NCI-H748 (cell line): ENCODE data around the gene TXNDC9.
"Not testable (repeated sequence)": the region's sequence is repeated elsewhere in the genome, so short reads cannot be mapped to it uniquely, and the experiment has no call there.

Experiments used
- DNase-seq: peaks from one replicate; lab custom pipeline; 2025; ENCODE audit not compliant: unreplicated experiment; lab: John Stamatoyannopoulos, UW

The TXNDC9 gene, protein sequence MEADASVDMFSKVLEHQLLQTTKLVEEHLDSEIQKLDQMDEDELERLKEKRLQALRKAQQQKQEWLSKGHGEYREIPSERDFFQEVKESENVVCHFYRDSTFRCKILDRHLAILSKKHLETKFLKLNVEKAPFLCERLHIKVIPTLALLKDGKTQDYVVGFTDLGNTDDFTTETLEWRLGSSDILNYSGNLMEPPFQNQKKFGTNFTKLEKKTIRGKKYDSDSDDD

DNA sequence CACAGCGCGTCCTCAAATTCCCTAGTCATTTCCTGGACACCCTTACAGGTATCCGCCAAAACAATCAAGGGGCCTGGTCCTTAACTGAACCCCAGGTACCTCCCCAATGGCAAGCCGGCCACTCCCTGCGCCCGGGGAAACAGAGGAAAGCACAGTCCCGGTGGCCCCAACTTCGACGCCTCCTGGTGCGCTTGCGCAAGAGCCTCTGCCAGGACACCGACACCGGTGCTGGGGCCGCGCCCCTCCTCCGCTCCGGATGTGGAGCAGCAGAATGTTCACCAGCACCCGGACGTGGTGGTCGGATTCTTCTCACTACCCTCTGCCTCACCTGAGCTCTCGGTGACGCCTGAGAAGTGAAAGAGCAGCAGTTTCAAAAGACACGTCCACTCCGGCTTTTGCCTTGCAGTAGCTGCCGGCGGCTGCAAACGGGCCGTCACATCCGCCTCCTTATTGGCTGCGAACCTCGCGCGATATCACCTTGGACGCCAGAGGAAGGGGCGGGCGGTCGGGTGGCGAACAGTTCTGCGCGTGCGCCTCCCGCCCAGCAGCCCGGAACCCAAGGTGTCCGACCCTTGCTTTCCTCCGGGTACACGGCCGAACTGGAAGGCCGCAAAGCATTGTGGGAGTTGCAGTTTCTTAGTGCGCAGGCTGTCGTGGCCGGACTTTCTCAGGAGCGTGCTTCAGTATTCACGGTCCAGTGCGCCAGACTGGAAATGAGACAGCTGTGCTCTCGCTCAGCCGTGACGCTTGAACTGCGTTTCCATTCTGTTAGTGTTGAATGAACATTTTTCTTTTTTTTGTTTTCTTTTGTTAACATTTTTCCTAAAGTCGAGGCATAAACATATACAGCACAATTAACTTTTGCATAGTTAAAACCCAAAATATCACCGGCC is at the start of gene TXNDC9:
TXNDC9 (minus strand) TSS at position 423 of the 893 bp plus-strand sequence. CDS start 3,123 bp downstream, outside the sequence.
- DNase-seq, result peak; percentile 99

DNA sequence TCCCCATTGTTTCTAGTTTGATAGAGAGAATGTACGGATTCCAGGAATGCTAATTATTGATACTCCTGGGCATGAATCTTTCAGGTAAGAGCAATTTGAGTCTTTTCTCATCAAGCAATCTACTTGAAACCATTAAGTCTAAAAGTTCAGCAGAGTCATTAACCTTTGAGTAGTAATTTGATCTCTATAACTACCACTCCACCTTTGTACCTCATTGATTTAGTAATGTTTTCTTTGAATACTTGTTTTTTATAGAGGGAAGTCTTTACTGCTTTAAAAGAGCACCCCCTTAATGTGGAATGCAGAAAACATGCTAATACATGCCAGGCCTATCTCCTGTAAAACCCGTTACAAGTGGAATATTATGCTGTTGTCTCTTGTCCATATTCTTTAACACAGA is 46.0 kb upstream of the TXNDC9 start:
- no peak for DNase-seq

DNA sequence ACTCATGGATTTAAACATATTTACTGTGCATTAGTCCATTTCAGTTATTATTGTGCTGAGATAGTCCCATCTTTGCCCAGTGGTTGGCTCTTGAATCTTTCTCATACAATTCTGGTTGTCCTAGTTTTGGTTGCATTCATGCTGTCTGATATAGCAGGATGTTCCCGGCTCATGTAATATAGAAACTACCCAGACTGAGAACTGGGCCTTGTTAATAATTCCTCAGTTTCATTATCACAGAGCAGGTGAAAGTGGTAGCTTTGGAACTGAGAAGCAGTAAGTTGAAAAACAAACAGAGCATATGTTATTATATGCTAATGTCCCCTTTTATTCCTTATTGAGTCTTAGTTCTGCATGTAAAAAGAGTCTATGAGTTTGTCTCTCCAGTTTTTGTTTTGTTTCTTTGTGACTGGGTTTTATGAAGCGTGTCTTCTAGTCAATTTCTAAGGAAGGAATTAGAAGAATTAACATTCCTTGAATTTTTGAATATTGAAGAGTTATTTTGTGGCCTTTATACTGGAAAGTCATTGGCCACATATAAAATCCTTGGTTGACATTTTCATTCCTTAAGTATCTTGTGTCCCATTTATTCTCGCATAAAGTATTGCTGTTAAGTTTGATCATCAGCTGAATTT is 44.4 kb upstream of the TXNDC9 start:
- no peak for DNase-seq

DNA sequence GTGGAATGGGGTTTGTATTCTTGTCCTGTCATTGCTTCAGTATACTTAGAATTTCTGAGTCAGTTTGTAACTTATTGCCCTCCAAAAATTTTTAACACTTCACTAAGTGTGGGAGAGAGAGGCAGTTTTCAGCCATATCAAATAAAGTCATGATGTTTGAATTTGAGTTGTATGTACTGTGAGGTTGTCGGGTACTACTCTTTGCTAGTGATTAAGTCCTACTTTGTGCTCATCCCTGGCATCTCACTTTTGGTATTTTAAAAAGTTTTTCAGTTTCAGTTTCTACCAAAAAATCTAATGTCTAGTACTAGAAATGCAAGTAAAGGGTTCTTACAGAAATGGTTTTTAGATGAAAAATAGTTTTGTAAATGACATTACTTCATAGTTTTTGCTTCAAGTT is 41.7 kb upstream of the TXNDC9 start:
- no peak for DNase-seq

DNA sequence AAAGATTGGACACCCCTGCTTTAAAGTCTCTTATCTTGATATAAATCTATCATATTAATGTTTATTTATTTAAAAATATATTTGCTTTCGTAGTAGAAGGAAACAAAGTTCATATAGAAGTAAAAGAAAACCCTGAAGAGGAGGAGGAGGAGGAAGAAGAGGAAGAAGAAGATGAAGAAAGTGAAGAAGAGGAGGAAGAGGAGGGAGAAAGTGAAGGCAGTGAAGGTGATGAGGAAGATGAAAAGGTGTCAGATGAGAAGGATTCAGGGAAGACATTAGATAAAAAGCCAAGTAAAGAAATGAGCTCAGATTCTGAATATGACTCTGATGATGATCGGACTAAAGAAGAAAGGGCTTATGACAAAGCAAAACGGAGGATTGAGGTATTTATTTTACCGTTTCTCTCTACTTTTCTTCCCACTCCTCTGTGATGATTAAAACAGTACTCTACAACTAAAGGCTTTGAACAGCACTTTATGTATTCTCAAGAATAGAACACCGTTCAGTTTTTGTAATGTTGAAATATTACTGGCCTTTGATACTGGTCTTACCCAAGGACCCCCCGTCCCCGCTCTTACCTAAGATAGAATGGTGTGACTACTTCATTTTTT is 40.2 kb upstream of the TXNDC9 start:
- no peak for DNase-seq

DNA sequence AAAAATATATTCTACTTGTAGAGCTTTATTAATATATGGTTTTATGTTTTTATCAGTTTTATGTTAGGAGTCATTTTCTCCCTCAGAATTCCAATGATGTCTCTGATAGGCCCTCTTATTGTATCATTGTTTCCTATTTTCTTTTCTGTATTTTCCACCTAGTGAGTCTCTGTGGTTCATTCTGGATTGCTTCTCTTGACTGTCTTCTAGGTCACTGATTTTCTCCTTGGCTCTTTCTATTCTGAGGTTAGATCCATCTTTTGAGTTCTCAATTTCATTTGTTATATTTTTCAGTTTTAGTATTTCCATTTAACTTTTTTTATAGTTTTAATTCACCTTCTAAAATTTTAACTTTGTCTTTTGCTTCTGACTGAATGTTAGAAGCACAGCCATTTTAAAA is 38.6 kb upstream of the TXNDC9 start:
- no peak for DNase-seq

DNA sequence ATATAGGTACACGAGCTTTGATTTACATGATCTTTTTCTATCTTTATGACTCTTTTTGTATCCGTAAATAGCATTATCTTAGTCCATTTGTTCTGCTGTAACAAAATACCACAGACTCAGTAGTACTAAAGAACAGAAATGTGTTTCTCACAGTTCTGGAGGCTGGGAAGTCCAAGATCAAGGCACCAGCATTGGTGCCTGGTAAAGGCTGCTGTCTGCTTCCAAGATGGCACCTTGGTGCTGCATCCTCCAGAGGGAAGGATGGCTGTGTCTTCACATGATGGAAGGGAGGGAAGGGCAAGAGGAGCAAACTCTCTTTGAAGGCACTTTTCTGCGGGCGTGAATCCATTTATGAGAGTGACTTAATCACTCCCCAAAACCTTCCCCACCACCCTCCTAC is 37.0 kb upstream of the TXNDC9 start:
- no peak for DNase-seq

DNA sequence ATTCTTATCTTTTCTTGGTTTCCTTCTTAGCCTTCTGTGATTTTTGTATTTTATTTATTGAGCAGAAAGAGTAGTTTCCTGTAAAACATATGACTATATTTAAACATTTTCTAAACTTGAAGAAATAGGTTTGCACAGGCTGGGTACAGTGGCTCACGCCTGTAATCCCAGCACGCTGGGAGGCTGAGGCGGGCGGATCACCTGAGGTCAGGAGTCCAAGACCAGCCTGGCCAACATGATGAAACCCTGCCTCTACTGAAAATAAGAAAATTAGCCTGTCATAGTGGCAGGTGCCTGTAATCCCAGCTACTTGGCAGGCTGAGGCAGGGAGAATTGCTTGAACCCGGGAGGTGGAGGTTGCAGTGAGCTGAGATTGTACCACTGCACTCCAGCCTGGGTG is 32.7 kb upstream of the TXNDC9 start:
- DNase-seq, result not testable (repeated sequence)

DNA sequence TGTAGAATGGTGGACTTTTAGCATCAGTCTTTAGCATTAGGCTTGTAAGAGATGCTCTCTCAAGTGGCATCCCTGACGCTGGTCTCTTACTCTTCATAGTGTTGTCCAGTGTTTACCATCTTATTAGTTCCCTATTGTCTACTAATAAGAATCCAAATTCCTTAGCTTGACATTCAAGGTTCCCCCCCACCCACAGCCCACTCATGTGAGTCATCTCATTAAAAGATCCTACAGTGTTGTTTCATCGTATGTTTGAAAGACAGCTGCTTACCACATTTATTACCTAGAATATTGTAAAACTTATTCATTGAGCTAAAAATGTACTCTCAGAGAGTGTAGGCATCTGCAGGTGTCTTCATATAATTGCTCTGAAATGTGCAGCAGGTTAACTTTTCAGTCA is 29.5 kb upstream of the TXNDC9 start:
- DNase-seq, result no peak

DNA sequence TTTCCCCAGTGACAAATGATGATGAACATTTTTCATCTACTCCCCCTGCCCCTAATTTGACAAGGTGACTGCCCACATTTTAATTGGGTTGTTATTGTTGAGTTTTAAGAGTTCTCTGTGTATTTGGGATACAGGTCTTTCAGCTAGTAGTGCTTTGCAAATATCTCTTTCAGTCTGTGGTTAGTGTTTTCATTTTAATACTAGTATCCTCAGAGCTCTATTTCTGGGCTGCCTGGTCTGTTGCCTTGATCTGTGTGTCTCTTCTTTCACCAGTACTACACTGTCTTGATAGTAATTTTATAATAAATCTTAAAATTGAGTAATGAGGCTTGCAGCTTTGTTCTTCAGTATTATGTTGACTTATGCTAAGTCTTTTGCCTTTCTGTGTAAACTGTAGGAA is 20.7 kb upstream of the TXNDC9 start:
- no peak for DNase-seq

DNA sequence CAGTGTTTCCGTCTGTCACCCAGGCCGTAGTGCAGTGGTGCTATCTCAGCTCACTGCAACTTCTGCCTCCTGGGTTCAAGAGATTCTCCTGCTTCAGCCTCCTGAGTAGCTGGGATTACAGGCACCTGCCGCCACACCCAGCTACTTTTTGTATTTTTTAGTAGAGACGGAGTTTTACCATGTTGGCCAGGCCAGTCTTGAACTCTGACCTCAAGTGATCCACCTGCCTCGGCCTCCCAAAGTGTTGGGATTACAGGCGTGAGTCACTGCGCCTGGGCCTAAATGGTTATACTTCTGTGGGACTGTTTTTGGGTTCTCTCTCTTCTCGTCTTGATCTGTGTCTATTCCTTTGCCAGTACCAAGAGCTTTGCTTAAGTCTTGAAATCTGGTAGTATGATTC is 18.7 kb upstream of the TXNDC9 start:
- DNase-seq, result not testable (repeated sequence)

DNA sequence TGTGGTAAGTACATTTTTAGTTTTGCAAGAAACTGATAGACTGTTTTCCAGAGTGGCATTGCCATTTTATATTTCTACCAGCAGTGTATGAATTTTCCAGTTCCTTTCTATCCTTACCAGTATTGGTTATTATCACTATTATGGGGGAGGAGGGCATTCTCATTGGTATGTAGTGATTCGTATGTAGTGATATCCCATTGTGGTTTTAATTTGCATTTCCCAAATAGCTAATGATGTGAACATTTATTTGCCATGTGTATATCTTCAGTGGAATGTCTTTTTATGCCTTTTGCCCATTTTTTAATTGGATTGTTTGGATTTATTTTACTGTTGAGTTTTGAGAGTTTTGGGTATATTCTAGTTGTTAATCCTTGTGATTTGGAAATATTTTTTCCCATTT is 17.9 kb upstream of the TXNDC9 start:
- no peak for DNase-seq

DNA sequence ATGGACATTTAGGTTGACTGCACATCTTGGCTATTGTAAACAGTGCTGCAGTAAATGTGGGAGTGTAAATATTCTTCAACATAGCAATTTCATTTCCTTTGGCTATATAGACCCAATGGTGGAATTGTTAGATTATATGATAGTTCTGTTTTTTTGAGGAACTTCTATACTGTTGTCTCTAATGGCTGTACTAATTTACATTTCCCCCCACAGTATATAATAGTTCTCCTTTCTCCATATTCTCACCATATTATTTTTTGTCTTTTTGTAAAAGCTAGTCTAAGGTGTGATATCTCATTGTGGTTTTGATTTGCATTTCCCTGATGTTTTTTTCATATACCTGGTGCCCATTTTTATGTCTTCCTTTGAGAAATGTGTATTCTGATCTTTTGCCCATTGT is 14.1 kb upstream of the TXNDC9 start:
- DNase-seq, result no peak

DNA sequence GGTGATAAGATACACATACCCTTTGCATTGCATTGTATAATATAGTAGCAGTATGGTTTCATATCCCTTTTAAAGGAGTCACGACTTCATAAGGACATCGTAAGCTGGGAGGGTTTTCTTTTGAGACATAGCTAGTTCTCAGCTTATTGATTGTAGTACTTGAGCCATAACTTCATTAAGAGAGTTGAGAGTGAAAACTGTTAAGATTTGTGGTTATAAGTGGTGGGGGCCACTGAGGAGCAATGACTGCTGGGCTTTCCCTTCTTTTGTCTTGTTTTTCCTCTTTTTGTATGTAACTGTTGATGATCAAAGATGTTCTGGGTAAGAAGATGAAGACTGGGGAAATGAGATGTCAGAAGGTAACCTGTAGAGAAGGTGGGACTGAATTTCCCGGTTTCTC is 12.0 kb upstream of the TXNDC9 start:
- no peak for DNase-seq

DNA sequence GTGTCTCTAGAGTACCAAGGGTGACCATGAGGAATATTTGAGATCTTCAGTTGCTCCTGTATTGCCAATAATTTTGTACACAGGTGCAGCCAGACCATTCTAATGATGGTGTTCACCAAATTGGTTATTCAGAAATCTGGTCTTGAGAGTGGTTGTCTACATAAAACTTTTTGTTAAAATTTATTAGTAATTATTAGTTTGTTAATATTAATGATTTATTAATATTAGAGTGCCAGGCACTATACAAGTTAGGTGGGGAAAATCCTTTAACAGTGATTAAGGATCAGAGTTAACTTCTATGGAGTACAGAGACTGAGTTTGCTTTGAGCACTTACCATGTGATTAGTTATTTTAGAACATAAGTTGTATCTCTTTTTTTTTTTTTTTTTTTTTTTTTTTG is 10.1 kb upstream of the TXNDC9 start:
- DNase-seq, result no peak

DNA sequence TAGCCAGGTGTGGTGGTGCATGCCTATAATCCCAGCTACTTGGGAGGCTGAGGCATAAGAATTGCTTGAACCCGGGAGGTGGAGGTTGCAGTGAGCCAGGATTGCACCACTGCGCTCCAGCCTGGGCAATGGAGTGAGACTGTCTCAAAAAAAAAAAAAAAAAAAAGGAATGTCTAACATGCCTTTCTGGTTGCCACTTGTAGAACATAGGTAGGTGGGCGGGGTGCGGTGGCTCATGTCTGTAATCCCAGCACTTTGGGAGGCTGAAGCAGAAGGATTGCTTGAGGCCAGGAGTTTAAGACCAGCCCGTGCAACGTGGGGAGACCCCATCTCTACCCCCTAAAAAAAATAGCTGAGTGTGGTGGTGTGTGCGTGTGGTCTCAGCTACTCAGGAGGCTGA is 9.3 kb upstream of the TXNDC9 start:
- DNase-seq, result not testable (repeated sequence)

DNA sequence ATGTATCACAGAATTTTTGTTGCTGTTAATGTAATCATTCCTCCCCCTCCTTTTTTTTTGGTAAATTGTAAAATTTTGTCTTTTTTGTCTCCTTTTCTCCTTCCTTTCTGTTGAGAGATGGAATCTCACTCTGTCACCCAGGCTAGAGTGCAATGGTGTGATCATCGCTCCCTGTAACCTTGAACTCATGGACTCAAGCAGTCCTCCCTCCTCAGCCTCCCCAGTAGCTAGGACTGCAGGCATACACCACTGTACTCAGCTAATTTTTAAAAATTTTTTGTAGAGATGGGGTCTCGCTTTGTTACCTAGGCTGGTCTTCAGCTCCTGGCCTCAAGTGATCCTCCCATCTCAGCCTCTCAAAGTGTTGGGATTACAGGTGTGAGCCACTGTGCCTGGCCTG is 6.4 kb upstream of the TXNDC9 start:
- no peak for DNase-seq

DNA sequence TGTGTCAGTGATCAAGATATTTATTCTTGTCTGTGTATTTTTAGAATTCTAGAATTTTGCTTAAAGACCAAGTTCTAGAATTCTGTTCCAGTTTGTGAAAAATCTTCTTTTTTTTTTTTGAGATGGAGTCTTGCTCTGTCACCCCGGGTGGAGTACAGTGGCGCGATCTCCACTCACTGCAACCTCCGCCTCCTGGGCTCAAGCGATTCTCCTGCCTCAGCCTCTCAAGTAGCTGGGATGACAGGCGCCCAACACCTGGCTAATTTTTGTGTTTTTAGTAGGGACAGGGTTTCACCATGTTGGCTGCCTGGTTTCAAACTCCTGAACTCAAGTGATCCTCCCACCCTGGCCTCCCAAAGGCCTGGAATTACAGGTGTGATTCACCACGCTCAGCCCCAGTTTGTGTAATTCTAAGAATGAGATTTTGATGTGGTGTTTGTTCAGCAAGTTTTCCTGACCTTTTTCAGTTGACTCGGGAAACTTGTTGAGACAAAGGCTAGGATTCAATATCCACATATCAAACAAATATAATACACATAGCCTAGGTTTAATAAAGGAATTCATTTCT is 4.6 kb upstream of the TXNDC9 start:
- DNase-seq, result no peak

DNA sequence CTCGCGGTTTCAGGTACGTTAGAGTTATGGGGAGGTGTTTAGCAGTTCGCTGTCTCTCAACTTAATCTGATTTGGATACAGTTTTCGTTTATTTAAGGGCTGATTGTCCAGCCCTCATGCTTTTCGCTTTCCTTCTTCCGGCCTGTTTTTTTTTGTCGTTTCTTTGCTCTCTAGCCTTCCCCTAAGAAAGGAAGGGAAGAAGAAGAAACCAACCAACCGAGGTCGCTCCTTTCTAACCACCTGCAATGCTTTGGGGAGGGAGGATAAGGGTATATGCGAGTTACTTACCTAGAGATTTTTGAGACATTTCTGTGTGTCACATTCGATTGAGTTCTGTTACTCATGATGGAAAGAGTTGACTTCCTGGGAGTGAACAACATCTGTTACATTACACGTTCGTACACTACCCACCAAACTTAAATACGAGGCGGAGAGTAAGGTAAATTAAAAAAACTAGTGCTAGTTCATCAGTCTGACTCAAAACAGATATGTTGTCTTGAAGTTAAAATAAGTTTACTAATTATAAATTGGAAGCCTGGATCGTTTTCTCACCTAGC is 2.0 kb upstream of the TXNDC9 start:
- DNase-seq, result no peak

DNA sequence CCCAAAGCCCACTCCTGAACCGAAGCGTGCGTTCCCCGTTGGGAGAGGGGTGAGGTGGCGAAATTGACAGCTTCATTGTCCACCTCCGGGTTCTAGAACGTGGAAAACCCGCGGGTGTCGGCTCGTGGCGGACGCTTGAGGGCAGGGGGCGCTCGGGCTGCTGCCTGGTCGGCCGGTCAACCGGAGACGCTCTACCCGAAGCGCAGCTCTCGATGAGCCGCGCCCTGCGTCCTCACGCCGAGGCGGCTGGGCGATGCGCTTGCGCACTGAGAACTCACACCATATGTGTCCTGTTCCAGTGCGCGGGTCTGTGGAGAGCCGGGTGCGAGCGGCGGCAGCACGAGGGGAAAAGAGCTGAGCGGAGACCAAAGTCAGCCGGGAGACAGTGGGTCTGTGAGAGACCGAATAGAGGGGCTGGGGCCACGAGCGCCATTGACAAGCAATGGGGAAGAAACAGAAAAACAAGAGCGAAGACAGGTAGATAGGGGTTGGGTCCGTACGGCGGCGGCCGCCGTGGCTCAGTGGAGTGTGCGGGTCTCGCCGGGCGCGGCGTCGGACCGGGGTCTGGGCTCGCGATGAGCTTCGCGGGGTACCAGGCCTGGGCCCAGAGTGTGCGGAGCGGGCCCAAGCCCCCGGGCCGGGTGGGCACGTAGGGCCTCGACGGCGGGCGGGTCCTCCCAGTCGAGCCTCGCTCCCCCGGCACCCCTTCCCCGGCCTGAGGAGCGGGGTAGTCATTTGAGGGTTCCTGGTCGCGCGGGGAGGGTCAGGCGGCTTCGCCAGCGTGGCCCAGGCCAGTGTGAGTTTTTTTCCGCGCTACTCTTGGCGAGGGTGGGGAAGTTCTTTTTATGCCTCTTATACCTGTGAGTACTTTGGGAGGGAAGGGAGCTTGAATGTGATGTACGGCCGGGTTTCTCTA is 1.2 kb upstream of the TXNDC9 start, which contains the start of gene EIF5B:
EIF5B (plus strand) TSS at position 277 of the 916 bp plus-strand sequence; CDS start at position 443, 166 bp downstream.
- peak; percentile 96 for DNase-seq
